ENCODE measurements around the gene DPP7.
A peak's percentile ranks its signal among the peaks of the same experiment; 100 is the strongest.
"Not testable (repeated sequence)": the region's sequence is repeated elsewhere in the genome, so short reads cannot be mapped to it uniquely, and the experiment has no call there.

The DPP7 gene

DNA sequence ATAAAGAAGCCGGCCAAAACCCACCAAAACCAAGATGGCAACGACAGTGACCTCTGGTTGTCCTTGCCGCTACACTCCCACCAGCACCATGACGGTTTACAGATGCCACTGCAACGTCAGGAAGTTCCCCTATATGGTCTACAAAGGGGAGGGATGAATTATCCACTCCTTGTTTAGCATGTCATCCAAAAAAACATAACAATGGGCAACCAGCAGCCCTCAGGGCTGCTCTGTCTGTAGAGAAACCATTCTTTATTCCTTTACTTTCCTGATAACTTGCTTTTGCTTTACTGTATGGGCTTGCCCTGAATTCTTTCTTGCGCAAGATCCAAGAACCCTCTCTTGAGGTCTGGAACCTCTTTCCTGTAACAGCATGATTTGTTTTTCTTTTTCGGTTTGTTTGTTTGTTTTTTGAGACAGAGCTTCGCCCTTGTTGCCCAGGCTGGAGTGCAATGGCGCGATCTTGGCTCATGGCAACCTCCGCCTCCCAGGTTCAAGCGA is 39.2 kb downstream of the DPP7 start:
- DNase-seq = no peak

DNA sequence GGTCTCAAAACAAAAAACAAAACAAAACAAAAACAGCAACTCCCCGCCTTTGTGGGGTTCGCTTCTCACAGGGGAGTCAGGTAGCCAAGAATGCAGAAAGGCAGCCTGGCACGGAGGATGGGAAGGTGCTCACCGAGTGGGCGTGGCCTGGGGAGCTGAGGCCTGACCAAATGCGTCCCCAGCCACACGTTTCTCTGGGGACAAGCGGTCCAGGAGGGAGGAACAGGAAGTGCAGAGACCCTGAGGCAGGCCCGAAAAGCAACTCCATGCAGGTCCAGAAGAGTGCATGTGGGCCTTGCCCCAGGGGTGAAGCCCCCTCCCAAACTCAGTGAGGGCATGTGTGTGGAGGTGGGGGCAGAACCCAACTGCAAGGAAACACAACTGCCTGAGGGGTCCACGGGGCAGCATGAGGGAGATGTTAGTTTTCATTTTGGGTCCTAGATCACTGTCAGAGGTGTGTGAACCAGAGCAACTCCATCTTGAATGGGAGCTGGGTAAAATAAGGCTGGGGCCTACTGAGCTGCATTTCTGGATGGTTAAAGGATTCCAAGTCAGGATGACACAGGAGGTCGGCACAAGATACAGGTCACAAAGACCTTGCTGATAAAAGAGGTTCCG is 39.8 kb downstream of the DPP7 start:
- no peak for DNase-seq

DNA sequence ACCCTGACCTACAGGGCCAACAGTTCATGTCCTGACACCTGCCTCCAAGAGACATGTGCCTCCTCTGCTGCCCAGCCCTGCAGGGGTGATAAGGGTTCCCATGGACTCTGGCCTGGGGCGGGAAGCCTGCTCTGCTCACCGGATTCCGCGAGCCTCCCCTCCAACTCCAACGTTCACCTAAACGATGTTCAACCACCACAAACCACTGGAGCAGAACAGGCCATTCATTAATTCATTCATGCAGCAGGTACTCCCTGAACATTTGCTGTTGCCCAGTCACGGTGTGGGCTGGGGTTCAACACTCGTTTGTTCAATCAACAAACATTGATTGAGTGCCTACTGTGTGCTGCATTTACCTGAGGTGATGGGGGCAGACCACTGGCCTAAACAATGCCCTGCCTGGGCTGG is 40.5 kb downstream of the DPP7 start:
- no peak for DNase-seq

DNA sequence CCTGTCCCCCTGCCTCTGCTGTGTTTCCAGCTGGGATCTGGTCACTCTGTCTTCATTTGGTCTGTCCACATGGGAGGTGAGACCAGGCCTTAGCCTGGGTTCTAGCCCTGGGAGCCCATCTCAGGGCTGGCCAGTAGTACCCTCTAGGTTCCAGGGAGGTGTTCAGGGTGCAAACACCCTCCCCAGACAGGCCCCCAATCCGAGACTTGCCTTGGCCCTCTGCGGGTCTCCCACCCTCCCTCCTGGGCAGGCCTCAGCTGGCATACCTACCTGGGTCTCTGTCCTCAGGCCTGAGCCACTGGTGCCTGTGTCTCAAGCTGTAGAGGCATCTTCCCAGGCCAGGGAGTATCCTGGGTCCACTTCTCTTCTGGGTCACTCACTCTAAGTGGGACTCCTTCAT is 43.3 kb downstream of the DPP7 start:
- DNase-seq = no peak

DNA sequence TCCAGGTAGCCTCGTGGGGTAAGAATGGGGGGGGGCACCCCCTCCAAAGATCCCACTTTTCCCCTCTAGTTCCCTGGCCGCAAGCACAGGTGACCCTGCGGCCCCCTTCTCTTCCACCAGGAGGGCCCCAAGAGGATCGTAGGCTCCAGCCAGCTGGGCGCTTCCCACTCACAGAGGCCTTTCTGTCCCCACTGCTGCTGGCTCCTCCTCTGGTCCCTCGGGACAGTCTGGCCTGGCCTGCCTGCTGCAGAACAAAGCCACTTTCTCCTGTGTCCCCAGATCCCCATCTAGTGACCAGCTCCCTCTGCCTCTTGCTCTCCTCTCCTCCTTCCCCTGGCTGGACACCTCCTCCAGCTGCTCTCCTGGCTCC is 43.6 kb downstream of the DPP7 start:
- DNase-seq = peak in 53 of 58 donors; percentile 25 to 92 (median 77)

DNA sequence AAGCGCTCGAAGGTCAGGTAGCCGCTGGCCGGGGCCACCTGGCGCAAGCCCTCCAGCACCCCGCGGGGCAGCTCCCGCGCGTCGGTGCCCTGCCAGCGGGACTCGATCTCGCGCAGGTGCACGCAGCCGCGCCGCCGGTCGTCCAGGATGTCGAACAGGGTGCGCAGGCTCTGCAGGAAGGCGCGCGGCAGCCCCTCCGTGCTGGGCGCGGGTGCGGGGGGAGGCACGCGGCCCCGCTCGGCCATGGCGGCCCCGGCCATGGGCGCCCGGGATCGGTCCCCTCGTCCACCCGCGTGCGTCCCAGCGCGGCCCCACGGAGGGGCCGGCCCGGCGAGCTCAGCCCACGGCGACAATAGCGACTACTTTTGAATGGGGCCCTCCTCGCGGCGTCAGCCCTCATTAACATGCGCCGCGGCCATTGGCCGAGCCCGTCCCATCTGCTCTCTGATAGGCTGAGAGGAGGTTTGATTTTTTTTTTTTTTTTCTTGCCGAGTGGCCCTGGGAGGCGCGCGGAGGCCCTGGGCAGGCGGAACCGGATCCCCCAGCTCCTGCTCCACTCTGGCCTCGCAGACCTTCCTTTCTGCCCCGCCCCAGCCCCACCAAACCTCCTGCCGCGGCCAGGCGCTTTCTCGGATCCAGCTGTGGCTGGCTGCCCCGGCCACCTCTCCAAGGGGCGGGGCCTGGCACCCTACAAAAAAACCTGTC is 44.2 kb downstream of the DPP7 start, which contains the start of gene SAPCD2:
Gene SAPCD2, minus strand, starts transcription at position 357 of the 705 bp plus-strand sequence. Its CDS starts 97 bp downstream, at position 260.
- peak in 56 of 58 donors; percentile 22 to 91 (median 78) for DNase-seq

DNA sequence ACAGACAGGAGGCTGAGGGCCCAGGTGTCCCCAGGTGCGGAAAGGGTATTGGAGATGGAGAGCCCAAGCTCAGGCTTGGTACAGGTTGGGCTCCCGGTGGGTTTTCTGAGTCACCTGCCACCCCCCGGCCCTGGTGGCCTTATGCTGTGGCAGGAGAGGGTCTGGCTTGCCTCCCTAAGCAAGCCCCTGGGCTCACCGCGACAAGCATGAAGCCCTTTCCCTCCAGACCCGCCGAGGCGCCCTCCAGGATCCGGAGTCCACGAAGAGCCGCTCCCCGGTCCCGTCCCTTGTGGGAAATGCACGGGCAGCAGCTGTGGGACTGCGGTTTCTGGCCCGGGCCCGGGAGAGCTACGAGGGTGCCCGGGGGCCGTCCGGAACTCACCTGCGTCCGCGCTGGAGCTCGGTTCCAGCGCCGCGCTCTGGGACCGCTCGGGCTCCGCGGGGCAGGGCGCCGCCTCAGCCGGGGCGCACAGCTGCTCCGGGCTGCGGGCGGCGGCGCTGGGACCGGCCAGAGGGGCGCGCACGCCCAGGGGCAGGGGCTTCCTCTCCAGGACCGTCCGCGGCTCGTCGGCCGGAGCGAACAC is 44.9 kb downstream of the DPP7 start:
- DNase-seq = no peak

DNA sequence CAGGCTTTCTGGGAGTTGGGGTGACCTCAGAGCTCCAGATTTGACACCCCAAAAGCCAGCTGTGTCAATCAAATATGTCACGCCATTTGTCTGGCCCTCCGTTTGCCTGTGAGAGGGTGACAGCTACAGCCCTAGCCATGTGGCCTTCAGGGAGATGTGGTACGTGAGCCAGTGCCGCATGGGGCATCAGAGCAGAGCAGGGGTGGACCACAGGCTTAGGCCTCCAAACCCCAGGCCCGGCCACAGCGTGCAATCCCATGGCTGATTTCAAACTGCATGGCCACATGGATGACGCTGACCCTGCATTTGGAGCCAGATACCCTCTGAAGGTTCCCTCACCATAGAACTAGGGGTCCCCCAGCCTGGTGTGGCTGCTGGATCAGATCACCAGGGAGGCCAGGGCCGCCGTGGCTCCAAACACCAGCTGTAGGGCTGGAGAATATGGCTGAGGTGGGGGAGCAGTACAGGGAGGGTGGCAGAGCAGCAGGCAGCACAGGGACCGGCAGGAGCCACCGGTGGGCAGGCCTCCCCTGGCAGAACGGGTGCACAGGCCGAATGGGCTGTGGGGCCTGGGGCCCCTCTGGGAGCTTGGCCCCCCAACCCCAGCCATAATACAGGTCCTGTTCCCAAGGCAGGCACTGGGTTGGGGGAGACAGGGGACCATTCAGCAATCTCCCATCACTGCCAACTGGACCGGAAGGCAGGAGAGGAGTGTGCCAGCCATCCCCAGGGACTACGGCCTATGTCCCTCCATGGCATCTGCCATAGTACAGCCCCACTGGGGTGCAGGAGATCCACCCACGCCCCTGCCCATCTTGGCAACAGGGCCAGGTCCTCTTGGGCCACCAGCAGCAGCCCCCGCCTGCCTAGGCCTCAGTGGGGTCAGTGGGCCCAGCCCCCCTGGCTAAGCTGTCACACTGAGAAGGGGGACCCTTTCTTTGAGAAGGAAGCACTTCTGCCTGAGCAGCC is 45.7 kb downstream of the DPP7 start:
- peak in 1 of 58 donors; percentile 29 for DNase-seq

DNA sequence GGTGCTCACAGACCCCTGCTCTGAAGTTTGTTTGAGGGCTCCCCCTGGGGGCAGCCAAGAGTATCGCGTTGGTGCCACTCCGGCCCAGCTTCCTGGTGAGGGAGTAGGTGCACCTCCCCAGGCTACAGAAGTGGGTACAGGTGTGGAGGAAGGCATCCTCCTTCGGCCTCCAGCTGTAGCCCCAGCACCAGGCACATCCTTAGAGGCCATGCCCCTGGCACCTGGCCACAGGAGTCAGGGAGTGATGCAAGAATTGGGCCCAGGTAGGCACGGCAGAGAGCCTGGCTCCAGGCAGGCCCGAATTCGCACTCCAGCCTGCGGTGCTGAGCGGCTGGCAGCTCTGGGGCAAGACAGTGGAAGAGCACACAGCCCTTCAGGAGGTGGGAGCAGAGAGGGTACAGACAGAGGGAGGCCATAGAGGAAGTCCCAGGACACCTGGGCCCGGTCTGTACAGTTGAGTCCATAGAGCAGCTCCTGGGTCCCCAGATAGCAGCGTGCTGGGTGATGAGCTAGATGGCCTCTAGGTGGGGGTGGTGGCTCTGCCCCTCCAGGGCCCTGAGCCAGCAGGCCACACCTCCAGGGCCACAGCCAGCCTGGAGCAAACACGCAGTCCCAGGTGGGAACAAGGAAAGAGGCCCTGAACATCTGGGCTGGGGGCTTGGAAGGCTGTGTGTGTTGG is 46.5 kb downstream of the DPP7 start:
- peak in 53 of 58 donors; percentile 7 to 84 (median 60) for DNase-seq

DNA sequence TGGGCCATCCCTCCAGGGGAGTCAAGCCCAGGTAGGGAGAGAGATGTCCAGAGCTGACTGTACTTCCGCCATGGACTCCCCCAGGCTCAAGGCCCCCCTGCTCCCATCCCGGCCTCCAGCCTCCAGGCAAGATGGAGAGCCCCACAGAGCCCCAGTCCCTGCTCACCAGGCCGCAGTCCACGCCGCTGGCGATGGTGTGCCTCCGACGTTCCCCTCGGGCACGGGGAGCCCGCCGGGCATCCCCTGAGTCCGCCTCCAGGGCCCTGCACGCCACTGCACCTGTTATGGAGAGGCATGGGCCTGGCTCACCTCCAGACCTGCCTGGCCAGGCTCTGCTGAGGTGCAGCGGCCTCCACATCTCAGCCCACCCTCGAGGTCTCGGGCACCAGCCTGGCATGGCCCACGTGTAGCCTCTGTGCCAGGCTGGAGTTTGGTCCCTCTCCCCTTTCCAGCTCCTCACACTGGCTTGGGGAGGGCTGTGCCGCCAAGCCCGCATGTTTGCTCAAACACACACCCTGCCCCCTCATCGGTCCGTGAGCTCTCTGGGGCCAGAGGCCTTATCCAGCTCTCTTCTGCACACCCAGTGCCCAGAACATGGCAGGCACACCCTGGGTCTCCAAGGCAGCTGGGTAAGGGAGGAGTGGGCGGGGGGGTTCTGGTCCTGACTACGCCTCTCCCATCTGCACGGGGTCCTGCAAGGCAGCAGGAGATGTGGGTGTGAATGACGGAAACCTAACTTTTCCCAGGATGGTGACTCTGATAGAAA is 48.3 kb downstream of the DPP7 start:
- DNase-seq = no peak

DNA sequence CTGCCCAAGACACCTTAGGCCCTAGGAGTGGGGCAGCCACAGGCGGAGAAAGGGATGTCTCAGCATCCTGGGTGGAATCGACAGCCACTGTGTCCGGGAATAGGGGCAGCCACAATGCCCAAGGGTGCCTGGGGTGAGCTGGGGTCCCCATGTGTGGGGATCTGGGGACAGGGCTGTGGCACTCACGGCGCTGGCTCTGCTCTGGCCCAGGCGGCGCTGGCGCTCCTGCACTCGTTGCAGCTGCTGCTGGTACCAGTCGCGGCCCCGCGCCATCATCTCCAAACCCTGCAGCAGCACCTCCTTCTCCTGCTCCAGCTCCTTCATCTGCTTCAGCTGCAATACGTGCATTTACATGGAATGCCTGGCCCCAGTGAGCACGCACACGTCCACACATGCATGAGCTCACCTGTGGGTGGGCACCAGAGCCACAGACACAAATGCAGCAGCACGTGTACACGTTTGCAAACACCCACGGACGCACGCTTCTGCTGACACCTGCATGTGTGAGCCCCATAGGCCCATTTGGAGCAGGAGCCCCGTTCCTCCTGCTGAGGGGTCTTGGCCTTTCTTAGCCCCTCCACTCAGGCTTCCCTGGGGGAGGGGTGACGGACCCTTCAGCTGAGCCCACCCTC is 49.1 kb downstream of the DPP7 start:
- DNase-seq = no peak

DNA sequence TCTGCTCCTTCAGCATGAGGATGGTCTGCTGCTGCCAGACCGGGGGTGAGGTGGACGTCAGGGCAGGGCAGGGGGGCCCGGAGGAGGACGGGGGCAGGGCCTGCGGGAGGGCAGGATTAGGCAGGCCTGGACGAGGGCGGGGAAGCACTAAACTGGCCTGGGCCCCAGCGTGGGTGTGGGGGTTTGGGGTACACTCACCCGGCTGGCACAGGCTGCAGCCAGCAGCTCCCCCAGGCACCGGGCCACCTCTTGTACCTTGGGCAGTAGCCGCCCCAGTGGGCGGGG is 49.7 kb downstream of the DPP7 start:
- no peak for DNase-seq

DNA sequence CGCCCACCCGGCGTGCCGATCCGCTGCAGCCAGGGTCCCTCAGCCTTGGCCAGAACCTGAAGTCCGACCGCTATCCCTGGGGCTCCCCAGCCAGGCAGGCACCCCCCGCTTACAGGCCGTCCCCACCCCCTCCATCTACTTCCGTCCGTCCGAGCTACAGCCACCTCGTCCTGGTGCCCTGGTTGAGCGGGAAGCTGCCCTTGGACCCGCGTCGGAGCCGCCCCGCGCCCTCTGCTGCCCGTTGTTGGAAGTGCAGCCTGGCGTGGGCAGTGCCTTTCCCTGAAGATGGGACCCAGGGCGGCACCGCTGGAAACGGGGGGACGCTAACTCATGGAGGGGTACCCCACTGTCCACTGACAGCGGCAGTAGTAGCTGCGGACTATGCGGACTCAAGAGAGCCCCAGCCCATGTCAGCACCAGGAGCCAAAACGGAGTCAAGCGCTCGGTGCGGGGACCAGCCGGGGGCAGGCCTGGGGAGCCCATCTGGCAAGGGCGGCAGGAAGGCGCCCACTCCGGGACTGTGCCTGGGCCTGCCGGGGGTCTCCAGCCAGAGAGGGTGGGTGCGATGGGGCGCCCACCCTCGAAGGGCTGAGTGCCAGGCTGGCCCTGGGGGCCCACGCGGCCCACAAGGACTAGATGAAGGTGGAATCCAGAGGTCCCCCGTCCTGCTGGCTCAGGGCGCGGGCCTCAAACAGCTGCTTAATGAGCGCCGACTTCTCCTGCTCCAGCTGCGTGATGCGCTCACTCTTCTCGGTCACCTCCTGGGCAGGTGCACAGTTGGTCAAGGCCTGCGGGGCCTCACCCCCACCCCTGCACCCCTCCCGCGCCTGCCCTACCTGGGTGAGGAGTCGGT is 50.3 kb downstream of the DPP7 start:
- peak in 43 of 58 donors; percentile 8 to 78 (median 41) for DNase-seq

DNA sequence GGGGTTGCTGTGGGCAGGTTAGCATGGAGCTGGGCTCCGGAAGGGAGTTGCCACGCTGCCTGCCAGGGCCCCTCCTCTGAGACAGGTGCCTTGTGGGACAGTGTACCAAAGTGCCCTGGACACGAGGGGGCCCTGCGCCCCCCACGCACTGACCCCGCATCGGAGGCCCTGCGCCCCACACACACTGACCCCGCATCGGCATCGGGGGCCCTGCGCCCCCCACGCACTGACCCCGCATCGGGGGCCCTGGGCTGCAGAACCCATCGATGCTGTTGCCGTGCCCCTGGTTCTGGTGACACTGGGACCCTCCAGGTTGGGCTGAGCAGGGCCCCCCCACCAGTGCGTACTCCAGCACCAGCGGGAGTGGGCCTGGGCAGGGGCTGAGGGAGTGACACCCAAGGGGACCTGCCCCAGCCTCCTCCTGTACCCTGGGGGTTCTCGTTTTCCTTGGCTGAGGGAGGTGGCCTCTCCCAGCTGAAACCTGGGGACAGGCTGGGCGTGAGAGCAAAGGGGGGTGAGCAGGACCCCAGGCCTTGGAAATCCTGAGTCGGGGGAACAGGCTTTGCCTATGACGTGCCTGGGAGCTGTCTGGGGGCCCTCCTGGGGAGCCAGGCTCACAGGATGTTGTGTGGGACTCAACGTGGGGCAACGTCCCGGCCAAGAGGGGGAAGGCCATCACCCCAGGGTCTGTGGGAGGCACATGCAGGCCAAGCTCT is 51.1 kb downstream of the DPP7 start:
- DNase-seq = no peak

DNA sequence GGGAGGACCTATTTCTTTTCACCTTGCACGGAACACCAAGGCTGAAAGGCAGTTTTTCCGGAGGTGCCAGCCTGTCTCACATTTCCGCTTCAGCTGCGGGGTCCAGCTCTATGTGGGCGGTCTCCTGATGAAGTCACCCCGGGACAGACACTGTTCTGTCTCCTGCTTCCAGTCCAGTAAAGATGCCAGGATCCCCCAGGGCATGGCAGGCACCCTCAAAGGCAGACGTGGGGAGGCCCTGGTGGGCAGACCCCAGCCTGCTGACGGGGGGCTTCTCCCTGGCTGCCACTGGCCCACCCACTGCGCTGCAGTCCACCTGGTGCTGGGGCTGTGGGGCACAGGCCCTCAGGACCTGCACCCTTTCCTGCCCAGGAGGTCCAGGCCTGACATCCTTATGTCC is 51.7 kb downstream of the DPP7 start:
- not testable (repeated sequence) for DNase-seq

DNA sequence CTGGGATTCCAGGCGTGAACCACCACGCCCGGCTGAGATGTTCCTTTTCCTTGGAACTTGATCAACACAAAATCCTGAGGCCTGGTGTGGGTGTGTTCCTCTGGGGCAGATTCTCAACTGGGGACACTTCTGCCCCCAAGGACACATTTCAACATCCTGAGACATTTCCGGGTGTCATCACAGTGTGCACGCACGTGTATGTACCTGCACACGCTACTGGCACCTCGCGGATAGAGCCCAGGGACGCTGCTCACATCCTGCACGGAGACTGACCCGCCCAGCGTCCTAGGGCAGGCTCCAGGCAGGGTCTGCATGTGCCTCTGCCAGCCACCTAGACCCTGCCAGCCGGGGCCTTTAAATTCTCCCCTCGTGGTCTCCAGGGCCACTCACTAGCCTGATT is 52.1 kb downstream of the DPP7 start:
- no peak for DNase-seq

Data from anterior cingulate cortex (tissue), 58 donors.